ENCODE data around the gene FOXM1.

Gene FOXM1

GRCh38 chr12:2841056-2841650 is 35.8 kb downstream of the FOXM1 start:
- H3K4me3 ChIP-seq (ENCODE audit: low read depth, low read length), result no peak overlapping the region
- DNase-seq (ENCODE audit: low read depth), result no peak
- TF ChIP-seq CTCF (IDR thresholded peaks at IDR 0.05; ENCODE audit: insufficient read depth, low read depth, low read length, missing control alignments), result no peak

- DNase-seq (ENCODE audit: low read depth), result no peak
- no peak for TF ChIP-seq CTCF (IDR thresholded peaks at IDR 0.05; ENCODE audit: insufficient read depth, low read depth, low read length, missing control alignments)
- no peak overlapping the region for H3K4me3 ChIP-seq (ENCODE audit: low read depth, low read length)
Observed at GRCh38 chr12:2836574-2836973, 40.4 kb downstream of the FOXM1 start.

GRCh38 chr12:2835691-2836403 is 41.1 kb downstream of the FOXM1 start:
- no peak overlapping the region for H3K4me3 ChIP-seq (ENCODE audit: low read depth, low read length)
- DNase-seq (ENCODE audit: low read depth), result no peak
- no peak for TF ChIP-seq CTCF (IDR thresholded peaks at IDR 0.05; ENCODE audit: insufficient read depth, low read depth, low read length, missing control alignments)

- TF ChIP-seq CTCF (IDR thresholded peaks at IDR 0.05; ENCODE audit: insufficient read depth, low read depth, low read length, missing control alignments), result no peak
- DNase-seq (ENCODE audit: low read depth), result no peak
- no peak within 1 kb of the TSS for H3K4me3 ChIP-seq (ENCODE audit: low read depth, low read length)
Observed at GRCh38 chr12:2834581-2835491, 42.1 kb downstream of the FOXM1 start, which contains the start of gene NRIP2. Gene NRIP2 (minus strand): TSS chr12:2835035. CDS start chr12:2834983, 52 bp downstream.

GRCh38 chr12:2833810-2834209 is 43.2 kb downstream of the FOXM1 start:
- no peak for TF ChIP-seq CTCF (IDR thresholded peaks at IDR 0.05; ENCODE audit: insufficient read depth, low read depth, low read length, missing control alignments)
- no peak for DNase-seq (ENCODE audit: low read depth)
- H3K4me3 ChIP-seq (ENCODE audit: low read depth, low read length), result no peak overlapping the region

- DNase-seq (ENCODE audit: low read depth), result no peak
- no peak overlapping the region for H3K4me3 ChIP-seq (ENCODE audit: low read depth, low read length)
- no peak for TF ChIP-seq CTCF (IDR thresholded peaks at IDR 0.05; ENCODE audit: insufficient read depth, low read depth, low read length, missing control alignments)
Observed at GRCh38 chr12:2833327-2833726, 43.6 kb downstream of the FOXM1 start.
